ENCODE data around the gene IFI44. TPM values are rescaled to one million over a fixed set of nuclear protein-coding genes. Genes with fewer than 3 reads are reported as not detected.

Gene IFI44
- total and polyA plus RNA-seq, 9 of the 15 experiments (the other 6 are each of a cell fraction or from before 2014, with no cell fraction given), result 0.11 TPM; not detected in 8

DNA sequence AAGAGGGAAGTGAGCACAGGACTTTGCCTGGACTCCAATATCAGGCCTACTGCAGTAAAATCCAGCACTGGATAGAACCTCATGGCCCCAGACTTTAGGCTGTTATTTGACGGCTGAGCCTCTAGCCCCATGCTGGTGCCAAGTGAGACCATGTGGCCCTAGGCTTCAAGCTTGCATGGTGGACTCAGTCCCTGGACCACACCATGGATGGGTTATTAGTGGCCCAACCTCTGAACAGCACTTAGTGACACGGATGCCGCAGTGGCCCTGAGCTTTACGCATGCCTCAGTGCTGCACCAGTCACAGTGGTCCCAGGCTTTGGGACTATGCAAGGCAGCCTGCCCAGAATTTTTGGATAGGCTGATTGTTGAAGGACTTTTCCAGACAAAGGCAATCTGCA lies 16.4 kb upstream of the IFI44 start:
- Histone ChIP-seq H4K20me1 (replicated peaks; ENCODE audit: control insufficient read depth, insufficient read depth, low read length) (no peaks in the 10 kb centered on the region), H3K36me3 (ENCODE audit: control insufficient read depth, insufficient read depth, low read length) (no peaks in the 10 kb centered on the region), H3K4me3 (no peak overlapping the region), H3K9me1 (ENCODE audit: control insufficient read depth, insufficient read depth, low read length) (no peaks in the 10 kb centered on the region), H3K9me3 (replicated peaks; ENCODE audit: control insufficient read depth, insufficient read depth, low read depth, low read length) (no peaks in the 10 kb centered on the region), H3K27ac (ENCODE audit: extremely low read depth, low read depth, low read length) (no peak overlapping the region), H2AFZ (ENCODE audit: low read depth, low read length) (no peak overlapping the region), H3K9ac (ENCODE audit: insufficient read depth in 1 of 2, low read depth in 2 of 2, low read length in 2 of 2) (no peak overlapping the region), H3K79me2 (ENCODE audit: control insufficient read depth, insufficient read depth, low read length) (no peaks in the 10 kb centered on the region), H3K4me2 (ENCODE audit: insufficient read depth, low read length) (no peak overlapping the region), H3K27me3 (ENCODE audit: control insufficient read depth in 2 of 2, insufficient read depth in 2 of 2, low read length in 2 of 2) (no peaks in the 10 kb centered on the region), H3K4me1 (replicated peaks in 1 of 2; ENCODE audit: control insufficient read depth in 2 of 2, insufficient read depth in 2 of 2, low read length in 2 of 2) (no peaks in the 10 kb centered on the region)
- ATAC-seq (no peak), FAIRE-seq (no peak), DNase-seq (ENCODE audit: extremely low read depth in 1 of 4, low spot score in 3 of 4) (no peak)
- ChIA-PET POLR2A (no interaction called here), CTCF (ENCODE audit: low intra/inter-chr PET ratio) (no interaction called here)
- WGBS (ENCODE audit: insufficient coverage, low coverage, missing lambda C conversion rate), result 2% methylated on average over 4 of the region's 4 CpGs
- intact Hi-C loops (cut with micrococcal nuclease) (no loop called here), in situ Hi-C loops (cut with MboI) (no loop called here)
- TF ChIP-seq HOXB6 (CRISPR knock-in tag; IDR thresholded peaks at IDR 0.05; ENCODE audit: borderline replicate concordance), result no peak
- TF ChIP-seq ZKSCAN8 (CRISPR knock-in tag; IDR thresholded peaks at IDR 0.05), result no peak
- TF ChIP-seq SAFB (IDR thresholded peaks at IDR 0.05; ENCODE audit: borderline replicate concordance, low read depth, low read length), result no peak
- no peak for TF ChIP-seq YBX1 (IDR thresholded peaks at IDR 0.05)
- no peak for TF ChIP-seq ZNF384 (IDR thresholded peaks at IDR 0.05; ENCODE audit: low read depth, low read length)
- no peak for TF ChIP-seq ESRRB (CRISPR knock-in tag; IDR thresholded peaks at IDR 0.05; ENCODE audit: borderline replicate concordance)
- no peak for TF ChIP-seq ZNF232 (CRISPR knock-in tag; IDR thresholded peaks at IDR 0.05)
- no peak for TF ChIP-seq PRMT5 (CRISPR knock-in tag; IDR thresholded peaks at IDR 0.05)
- TF ChIP-seq, protein P1, sequence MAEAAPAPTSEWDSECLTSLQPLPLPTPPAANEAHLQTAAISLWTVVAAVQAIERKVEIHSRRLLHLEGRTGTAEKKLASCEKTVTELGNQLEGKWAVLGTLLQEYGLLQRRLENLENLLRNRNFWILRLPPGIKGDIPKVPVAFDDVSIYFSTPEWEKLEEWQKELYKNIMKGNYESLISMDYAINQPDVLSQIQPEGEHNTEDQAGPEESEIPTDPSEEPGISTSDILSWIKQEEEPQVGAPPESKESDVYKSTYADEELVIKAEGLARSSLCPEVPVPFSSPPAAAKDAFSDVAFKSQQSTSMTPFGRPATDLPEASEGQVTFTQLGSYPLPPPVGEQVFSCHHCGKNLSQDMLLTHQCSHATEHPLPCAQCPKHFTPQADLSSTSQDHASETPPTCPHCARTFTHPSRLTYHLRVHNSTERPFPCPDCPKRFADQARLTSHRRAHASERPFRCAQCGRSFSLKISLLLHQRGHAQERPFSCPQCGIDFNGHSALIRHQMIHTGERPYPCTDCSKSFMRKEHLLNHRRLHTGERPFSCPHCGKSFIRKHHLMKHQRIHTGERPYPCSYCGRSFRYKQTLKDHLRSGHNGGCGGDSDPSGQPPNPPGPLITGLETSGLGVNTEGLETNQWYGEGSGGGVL (CRISPR knock-in tag; IDR thresholded peaks at IDR 0.05), result no peak
- no peak for TF ChIP-seq GTF2E2 (tag; IDR thresholded peaks at IDR 0.05)
- TF ChIP-seq, protein P2, sequence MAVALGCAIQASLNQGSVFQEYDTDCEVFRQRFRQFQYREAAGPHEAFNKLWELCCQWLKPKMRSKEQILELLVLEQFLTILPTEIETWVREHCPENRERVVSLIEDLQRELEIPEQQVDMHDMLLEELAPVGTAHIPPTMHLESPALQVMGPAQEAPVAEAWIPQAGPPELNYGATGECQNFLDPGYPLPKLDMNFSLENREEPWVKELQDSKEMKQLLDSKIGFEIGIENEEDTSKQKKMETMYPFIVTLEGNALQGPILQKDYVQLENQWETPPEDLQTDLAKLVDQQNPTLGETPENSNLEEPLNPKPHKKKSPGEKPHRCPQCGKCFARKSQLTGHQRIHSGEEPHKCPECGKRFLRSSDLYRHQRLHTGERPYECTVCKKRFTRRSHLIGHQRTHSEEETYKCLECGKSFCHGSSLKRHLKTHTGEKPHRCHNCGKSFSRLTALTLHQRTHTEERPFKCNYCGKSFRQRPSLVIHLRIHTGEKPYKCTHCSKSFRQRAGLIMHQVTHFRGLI (CRISPR knock-in tag; IDR thresholded peaks at IDR 0.05), result no peak
- BruUV-seq (replicated peaks), result no TSS peak

Data from K562 (cell line).